Measurements from ENCODE around the gene AFMID.
"Not testable (repeated sequence)": the region's sequence is repeated elsewhere in the genome, so short reads cannot be mapped to it uniquely, and the experiment has no call there.

Gene AFMID, protein sequence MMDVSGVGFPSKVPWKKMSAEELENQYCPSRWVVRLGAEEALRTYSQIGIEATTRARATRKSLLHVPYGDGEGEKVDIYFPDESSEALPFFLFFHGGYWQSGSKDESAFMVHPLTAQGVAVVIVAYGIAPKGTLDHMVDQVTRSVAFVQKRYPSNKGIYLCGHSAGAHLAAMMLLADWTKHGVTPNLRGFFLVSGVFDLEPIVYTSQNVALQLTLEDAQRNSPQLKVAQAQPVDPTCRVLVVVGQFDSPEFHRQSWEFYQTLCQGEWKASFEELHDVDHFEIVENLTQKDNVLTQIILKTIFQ

DNA sequence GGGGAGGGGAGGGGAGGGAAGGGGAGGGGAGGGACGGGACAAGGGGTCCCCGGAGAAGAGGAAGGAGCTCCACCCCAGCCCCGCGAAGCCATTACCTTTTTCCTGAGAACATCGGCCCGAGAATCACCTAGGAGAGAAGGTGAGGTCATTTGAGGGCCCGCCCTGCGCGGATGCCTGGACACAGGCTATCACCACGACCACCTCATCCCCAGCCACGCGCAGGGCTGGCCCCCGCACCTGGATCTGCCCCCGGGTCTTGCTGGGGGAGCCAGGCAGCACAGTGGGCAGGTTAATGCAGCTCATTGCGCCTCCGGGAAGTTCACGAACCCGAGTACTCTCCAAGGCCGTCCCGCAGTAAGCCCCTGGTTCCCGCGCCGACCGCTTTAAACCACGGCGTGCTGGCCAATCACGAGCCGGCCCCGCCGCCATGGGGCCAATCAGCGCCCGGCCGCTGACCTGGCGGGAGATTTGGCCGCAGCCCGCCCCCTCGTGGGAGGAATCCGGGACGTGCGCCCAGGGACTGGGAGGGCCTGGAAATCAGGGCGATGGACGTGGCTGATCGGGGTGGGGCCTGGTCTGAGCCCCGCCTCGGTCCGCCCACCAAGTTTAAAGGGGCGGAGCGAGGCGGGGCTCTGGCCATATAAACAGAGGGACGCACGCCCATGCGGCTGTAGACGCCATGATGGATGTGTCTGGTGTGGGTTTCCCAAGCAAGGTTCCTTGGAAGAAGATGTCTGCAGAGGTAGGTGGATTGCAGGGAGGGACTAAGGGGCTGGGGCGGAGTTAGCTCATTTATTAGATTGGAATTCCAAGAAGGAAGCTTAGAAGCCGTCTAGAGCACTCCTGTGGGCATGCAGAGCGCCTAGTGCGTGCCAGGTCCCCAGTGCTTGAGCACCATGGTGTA, at the start of gene AFMID, which contains the start of gene TK1:
Gene AFMID, plus strand, starts transcription at position 671 of the 904 bp plus-strand sequence. Its CDS starts 9 bp downstream, at position 680.
Gene TK1, minus strand, starts transcription at position 361 of the 904 bp plus-strand sequence. Its CDS starts 58 bp downstream, at position 303.
- DNase-seq (ENCODE audit: extremely low read depth in 1 of 2, low read depth in 1 of 2), result peak; percentile 93 to 94

GRCh38 chr17:78137392-78138203, 49.6 kb upstream of the AFMID start:
- no peak for DNase-seq (ENCODE audit: extremely low read depth in 1 of 2, low read depth in 1 of 2)

DNA sequence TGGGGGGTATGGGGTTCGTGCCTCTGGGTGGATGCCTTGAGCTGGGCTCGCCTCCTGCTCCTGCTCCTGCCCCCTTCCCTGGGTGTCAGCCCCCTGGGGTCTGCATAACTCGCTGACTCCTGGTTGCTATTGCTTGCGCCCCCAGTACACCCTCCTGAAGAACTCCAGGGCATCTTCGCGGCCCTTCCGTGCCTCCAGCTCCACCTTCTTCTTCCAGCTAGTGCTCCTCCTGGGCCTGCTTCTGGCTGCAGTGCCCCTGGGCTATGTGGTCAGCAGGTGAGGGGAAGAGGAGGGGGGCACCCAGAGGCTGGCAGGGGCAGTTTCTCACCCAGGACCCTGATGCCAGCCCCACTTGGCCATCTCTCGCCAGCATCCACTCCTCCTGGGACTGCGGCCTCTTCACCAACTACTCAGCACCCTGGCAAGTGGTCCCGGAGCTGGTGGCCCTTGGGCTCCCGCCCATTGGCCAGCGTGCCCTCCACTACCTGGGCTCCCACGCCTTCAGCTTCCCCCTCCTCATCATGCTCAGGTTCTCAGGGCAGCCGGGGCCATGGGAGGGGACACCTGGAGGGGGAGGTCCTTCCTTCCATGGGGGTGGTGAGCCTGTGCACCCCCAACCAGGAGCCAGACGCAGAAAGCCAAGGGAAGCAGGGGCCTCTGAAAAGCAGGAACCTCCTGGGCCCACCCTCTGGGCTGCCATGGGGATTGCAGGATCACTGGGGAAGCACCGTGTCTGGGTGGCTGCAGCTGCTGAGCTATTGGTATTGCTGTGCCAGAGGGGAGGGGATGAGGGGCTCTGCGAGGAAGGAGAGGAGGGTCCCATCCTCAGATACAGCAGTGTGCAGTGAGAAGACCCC, 48.7 kb upstream of the AFMID start:
- no peak for DNase-seq (ENCODE audit: extremely low read depth in 1 of 2, low read depth in 1 of 2)

DNA sequence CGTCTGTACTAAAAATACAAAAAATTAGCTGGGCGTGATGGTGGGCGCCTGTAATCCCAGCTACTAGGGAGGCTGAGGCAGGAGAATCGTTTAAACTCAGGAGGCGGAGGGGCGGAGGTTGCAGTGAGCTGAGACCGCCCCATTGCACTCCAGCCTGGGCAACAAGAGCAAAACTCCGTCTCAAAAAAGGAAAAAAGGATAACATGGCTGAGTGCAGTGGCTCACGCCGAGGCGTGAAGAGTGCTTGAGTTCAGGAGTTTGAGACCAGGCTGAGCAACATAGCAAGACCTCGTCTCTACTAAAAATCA, 47.3 kb upstream of the AFMID start:
- DNase-seq (ENCODE audit: extremely low read depth in 1 of 2, low read depth in 1 of 2), result not testable (repeated sequence)

DNA sequence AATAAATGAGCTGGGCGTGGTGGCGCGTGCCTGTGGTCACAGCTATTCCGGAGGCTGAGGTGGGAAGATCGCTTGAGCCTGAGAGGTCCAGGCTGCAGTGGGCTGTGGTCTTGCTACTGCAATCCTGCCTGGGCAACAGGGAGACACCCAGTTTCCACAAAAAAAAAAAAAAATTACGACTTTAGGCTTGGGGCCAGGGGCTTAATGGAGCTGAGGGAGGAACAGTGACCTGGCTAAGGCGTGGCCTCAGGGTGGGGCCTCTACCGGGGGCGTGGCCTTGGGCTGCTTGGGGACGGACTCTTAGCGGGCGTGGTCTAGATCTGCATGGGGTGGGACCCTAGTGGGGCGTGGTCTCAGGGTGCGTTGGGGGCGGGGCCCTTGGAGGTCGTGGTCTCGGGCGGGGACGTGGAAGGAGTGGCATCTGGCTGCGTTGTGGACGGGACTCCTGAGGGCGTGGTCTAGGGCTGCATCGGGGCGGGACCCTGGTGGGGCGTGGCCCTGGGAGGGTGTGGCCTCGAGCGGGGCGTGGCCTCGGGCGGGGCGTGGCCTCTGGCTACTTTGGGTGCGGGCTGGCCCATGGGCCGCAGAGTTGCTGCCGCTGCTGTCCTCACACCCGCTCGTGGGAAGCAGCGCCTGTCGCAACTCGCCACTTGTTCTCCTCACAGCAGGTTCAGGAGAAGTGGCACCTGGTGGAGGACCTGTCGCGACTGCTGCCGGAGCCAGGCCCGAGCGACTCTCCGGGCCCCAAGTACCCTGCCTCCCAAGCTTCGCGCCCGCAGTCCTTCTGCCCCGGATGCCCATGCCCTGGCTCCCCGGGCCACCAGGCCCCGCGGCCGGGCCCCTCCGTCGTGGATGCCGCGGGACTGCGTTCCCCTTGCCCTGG, 46.8 kb upstream of the AFMID start:
- peak; percentile 92 to 98 for DNase-seq (ENCODE audit: extremely low read depth in 1 of 2, low read depth in 1 of 2)

- DNase-seq (ENCODE audit: extremely low read depth in 1 of 2, low read depth in 1 of 2), result no peak
These were observed 45.6 kb upstream of the AFMID start for GRCh38 chr17:78141437-78142118.

- DNase-seq (ENCODE audit: extremely low read depth in 1 of 2, low read depth in 1 of 2), result no peak
These were observed 44.9 kb upstream of the AFMID start for GRCh38 chr17:78142119-78142861.

DNA sequence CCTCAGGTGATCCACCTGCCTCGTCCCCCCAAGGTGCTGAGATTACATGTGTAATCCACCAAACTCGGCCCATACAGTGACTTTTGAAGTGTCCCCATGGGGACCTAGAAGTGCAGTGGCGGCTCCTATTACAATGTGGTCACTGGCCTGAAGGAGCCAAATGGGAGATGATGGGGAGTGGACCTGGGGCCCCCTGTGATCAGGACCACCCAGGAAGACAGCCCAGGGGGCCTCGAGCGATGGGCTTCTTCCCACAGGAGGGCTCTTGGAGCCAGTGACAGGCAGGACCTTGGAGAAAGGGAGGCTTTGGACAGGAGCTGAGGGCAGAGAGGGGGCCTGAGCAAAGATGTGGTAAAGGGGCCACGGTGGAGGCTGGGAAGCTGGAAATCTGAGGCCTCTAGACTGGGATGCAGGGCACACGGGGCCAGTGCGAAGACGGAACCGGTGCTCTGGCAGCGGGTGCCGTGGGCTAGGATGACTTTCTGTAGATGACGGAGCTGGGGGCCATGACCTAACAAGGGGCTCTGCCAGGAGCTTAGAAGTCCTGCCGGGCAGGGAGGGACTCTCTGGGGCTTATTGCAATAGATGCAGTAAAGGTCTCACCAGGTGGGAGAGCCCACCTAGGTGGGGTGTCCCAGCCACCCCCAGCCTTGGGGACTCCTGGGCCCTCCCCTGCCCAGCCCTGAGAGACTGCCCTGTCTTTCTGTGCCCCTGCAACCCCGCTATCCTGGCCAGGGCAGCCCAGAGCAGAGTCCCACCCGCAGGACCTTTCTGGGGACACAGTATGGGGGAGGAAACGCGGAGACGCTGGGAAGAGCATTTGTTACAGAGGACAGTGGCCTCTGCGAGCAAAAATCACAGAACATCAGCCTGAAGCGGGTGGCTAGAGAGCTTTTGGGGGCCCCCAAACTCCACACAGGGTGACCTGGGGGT, 43.7 kb upstream of the AFMID start:
- no peak for DNase-seq (ENCODE audit: extremely low read depth in 1 of 2, low read depth in 1 of 2)

GRCh38 chr17:78144147-78144719, 42.9 kb upstream of the AFMID start:
- no peak for DNase-seq (ENCODE audit: extremely low read depth in 1 of 2, low read depth in 1 of 2)

GRCh38 chr17:78144736-78145641, 42.2 kb upstream of the AFMID start:
- DNase-seq (ENCODE audit: extremely low read depth in 1 of 2, low read depth in 1 of 2), result no peak

- DNase-seq (ENCODE audit: extremely low read depth in 1 of 2, low read depth in 1 of 2), result no peak
These were observed 40.7 kb upstream of the AFMID start for GRCh38 chr17:78146471-78146869.

DNA sequence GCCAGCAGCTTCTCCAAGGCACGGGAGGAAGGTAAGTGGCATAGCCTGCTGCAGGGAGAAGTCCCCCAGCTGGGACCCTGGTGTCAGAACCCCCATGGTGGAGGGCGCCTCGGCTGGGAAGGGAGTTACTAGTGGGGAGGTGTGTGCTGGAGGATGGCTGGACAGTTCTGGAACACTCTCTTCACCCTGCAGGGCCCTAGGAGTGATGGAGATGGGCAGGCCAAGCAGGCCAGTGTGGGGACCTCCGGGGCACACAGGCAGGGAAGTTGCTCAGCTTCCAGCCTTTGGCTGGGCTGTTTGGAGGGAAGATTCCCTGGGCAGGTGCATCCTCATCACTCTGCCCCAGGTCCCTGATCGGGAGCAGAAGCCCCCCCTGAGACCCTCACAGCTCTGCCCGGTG, 40.3 kb upstream of the AFMID start:
- no peak for DNase-seq (ENCODE audit: extremely low read depth in 1 of 2, low read depth in 1 of 2)

DNA sequence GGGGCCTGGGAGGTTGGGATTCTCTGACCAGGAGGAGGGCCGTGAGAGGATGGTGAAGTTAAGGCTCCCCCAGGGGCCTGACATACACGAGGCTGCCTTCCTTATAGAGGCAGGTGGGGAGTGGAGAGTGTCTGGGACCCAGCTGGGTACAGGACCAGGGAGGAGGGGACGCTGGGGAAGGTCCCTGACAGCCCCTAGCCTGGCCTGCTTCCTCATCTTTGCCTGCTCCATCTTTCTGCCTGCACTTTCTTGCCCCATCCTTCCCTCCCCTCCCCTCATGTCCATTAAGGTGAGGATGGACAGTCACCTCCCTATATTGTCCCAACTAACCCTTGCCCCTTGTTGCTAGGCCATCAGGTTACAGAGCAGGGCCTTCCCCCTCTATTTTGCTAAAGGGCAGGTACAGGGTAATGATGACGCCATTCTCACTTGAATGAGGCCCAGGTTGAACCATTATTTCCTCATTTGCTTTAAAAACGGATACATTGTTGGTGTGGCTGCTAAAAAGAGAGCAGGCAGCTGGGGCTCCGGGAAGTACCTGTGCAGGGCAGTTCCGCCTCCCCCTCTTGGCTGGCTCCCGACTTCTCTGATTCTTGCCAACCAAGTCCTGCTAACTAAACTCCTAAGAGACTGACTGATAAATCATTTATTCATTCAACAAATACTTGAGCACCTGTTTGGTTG, 39.7 kb upstream of the AFMID start:
- no peak for DNase-seq (ENCODE audit: extremely low read depth in 1 of 2, low read depth in 1 of 2)

GRCh38 chr17:78148286-78149016, 38.7 kb upstream of the AFMID start:
- no peak for DNase-seq (ENCODE audit: extremely low read depth in 1 of 2, low read depth in 1 of 2)
